A549 (cell line): ENCODE results near the gene SH3PXD2A. TPM values are rescaled to one million over a fixed set of nuclear protein-coding genes. Genes with fewer than 3 reads are reported as not detected.
"Not testable (repeated sequence)": the region's sequence is repeated elsewhere in the genome, so short reads cannot be mapped to it uniquely, and the experiment has no call there.

ENCODE experiments used
- ATAC-seq, 2 experiments: fragments of 200-7000 bp in 1 of 2; fragments of >200 bp in 1 of 2; cut with Nextera tagmentation in 1 of 2; cut with Tn5 transposase in 1 of 2; 3 replicates each; pipeline versions ENCODE4 v1.8.0 to v1.9.1; 2018 to 2020; ENCODE audit warnings: mild to moderate bottlenecking in 1 of 2, moderate library complexity in 1 of 2
- CTCF ChIA-PET: fragments of 300-600 bp; sonication (Branson Sonifier 250); formaldehyde crosslinking; extraction: SDS; loops from one replicate; lab custom pipeline; 2021; ENCODE audit warnings: antibody characterized with exemption, inconsistent platforms; lab: Yijun Ruan, JAX
- POLR2A ChIA-PET: fragments of 350-600 bp; formaldehyde crosslinking; extraction: SDS; loops from one replicate; lab custom pipeline; 2021; ENCODE audit warnings: antibody characterized with exemption, inconsistent platforms; lab: Yijun Ruan, JAX
- DNase-seq, 2 experiments: peaks; one replicate each; pipeline versions ENCODE4 v3.0.0 to v3.0.0-alpha.2; 2011 to 2016; ENCODE audit warnings: low read depth in 1 of 2, low spot score in 1 of 2
- FAIRE-seq: peaks from 2 replicates; lab custom pipeline; 2011; peaks lifted over from hg19 to GRCh38; lab: Jason Lieb, UNC
- H3K27ac ChIP-seq, 2 experiments: fragments of >200 bp; sonication (Bioruptor Twin); formaldehyde crosslinking; 3 replicates each; pipeline ENCODE4 v1.5.1; 2016 to 2017
- H3K4me1 ChIP-seq: fragments of >200 bp; sonication (Bioruptor Twin); formaldehyde crosslinking; 3 replicates; pipeline ENCODE4 v1.6.1; 2016
- H3K4me2 ChIP-seq: fragments of >200 bp; sonication (Bioruptor Twin); formaldehyde crosslinking; 3 replicates; pipeline ENCODE4 v1.6.1; 2016
- H3K4me3 ChIP-seq: fragments of >200 bp; sonication (Bioruptor Twin); formaldehyde crosslinking; 3 replicates; pipeline ENCODE4 v1.5.1; 2016
- H3K9me3 ChIP-seq: fragments of >200 bp; sonication (Bioruptor Twin); formaldehyde crosslinking; 3 replicates; pipeline ENCODE4 v1.6.1; 2016
- BHLHE40 ChIP-seq: IDR thresholded peaks from 2 replicates; pipeline ENCODE4 v1.6.1; 2012; ENCODE audit warnings: low read depth, low read length, inconsistent platforms
- CBX2 ChIP-seq: fragments of 200-600 bp; sonication (generic); IDR thresholded peaks from 2 replicates; pipeline ENCODE4 v1.6.1; 2016; ENCODE audit warnings: low read depth, mild to moderate bottlenecking, borderline replicate concordance
- CBX8 ChIP-seq: fragments of 200-600 bp; sonication (generic); IDR thresholded peaks from 2 replicates; pipeline ENCODE4 v1.6.1; 2016
- CEBPB ChIP-seq, 2 experiments: fragments of >200 bp in 1 of 2; sonication (Bioruptor Twin) in 1 of 2; formaldehyde crosslinking in 1 of 2; IDR thresholded peaks; 2 replicates each; pipeline ENCODE4 v1.6.1; 2012 to 2016
- CHD2 ChIP-seq: fragments of 150-350 bp; IDR thresholded peaks from 2 replicates; pipeline ENCODE4 v1.6.1; 2014; ENCODE audit warnings: low read length; ENCODE audit not compliant: partially characterized antibody
- EHF ChIP-seq: fragments of 250-450 bp; sonication (Bioruptor Pico); IDR thresholded peaks from 2 replicates; pipeline ENCODE4 v1.5.0; 2020; ENCODE audit warnings: mild to moderate bottlenecking
- EHMT2 ChIP-seq: fragments of 200-600 bp; sonication (generic); IDR thresholded peaks from 2 replicates; pipeline ENCODE4 v1.6.1; 2016; ENCODE audit warnings: antibody characterized with exemption, low read depth, mild to moderate bottlenecking, moderate library complexity
- ESRRA ChIP-seq: fragments of 150-350 bp; IDR thresholded peaks from 2 replicates; pipeline ENCODE4 v1.6.1; 2014; ENCODE audit warnings: mild to moderate bottlenecking, low read length, borderline replicate concordance
- FOSB ChIP-seq: fragments of 250-450 bp; sonication (Bioruptor Pico); IDR thresholded peaks from 2 replicates; pipeline ENCODE4 v1.5.0; 2020; ENCODE audit warnings: mild to moderate bottlenecking, moderate library complexity
- JUN ChIP-seq, 2 experiments: fragments of >200 bp; sonication (Bioruptor Twin); formaldehyde crosslinking; IDR thresholded peaks; 2 replicates in 1 of 2; 3 replicates in 1 of 2; pipeline ENCODE4 v1.6.1; 2016 to 2017
- JUNB ChIP-seq: fragments of >200 bp; sonication (Bioruptor Twin); formaldehyde crosslinking; IDR thresholded peaks from 2 replicates; pipeline ENCODE4 v1.6.1; 2016
- KDM5A ChIP-seq: fragments of 200-600 bp; sonication (generic); IDR thresholded peaks from 2 replicates; pipeline ENCODE4 v1.6.1; 2016; ENCODE audit warnings: antibody characterized with exemption, mild to moderate bottlenecking
- MAFK ChIP-seq: fragments of 450-650 bp; IDR thresholded peaks from 2 replicates; pipeline ENCODE4 v1.6.1; 2014; ENCODE audit not compliant: partially characterized antibody
- POLR2A ChIP-seq: IDR thresholded peaks from 2 replicates; pipeline ENCODE4 v1.6.1; 2012; ENCODE audit warnings: mild to moderate bottlenecking, low read length
- RCOR1 ChIP-seq: fragments of 150-350 bp; IDR thresholded peaks from 2 replicates; pipeline ENCODE4 v1.6.1; 2014; ENCODE audit warnings: antibody characterized with exemption, low read length, low read depth
- RNF2 ChIP-seq: fragments of 200-600 bp; sonication (generic); IDR thresholded peaks from 2 replicates; pipeline ENCODE4 v1.6.1; 2016; ENCODE audit warnings: low read depth, mild to moderate bottlenecking, antibody characterized with exemption, moderate library complexity, borderline replicate concordance
- SMC3 ChIP-seq: fragments of >200 bp; sonication (Bioruptor Twin); formaldehyde crosslinking; IDR thresholded peaks from 3 replicates; pipeline ENCODE4 v1.6.1; 2018; ENCODE audit warnings: inconsistent platforms
- ZC3H11A ChIP-seq: fragments of 450-650 bp; IDR thresholded peaks from 2 replicates; pipeline ENCODE4 v1.6.1; 2014; ENCODE audit warnings: antibody characterized with exemption, mild to moderate bottlenecking
- WGBS: methylation state at CpG from one replicate; pipeline ENCODE4 v1.1.6; 2017; ENCODE audit errors: missing lambda C conversion rate; 5-methylcytosine and 5-hydroxymethylcytosine counted together
- polyA plus RNA-seq, 4 experiments: library from polyadenylated mRNA; depleted of rRNA in 3 of 4; stranded (reverse); fragments of >200 nt; fragmentation: RNase III in 1 of 4; extraction: RNeasy Plus Mini Kit Qiagen cat#74134 plus additional on column Dnase treatment in 1 of 4; gene quantifications; 2 replicates in 3 of 4; 3 replicates in 1 of 4; pipeline ENCODE4 v1.2.3, GENCODE V29; 2011 to 2017
- TF ChIP-seq, protein P1 (sequence below): fragments of 200-600 bp; sonication (generic); IDR thresholded peaks from 2 replicates; pipeline ENCODE4 v1.6.1; 2016; ENCODE audit warnings: antibody characterized with exemption, mild to moderate bottlenecking, moderate library complexity
- TF ChIP-seq, protein P2 (sequence below): fragments of >200 bp; sonication (Bioruptor Twin); formaldehyde crosslinking; IDR thresholded peaks from 3 replicates; pipeline ENCODE4 v1.6.1; 2016
- TF ChIP-seq, protein P3 (sequence below): fragments of 150-350 bp; IDR thresholded peaks from 2 replicates; pipeline ENCODE4 v1.6.1; 2014; ENCODE audit warnings: low read depth, mild to moderate bottlenecking, low read length
- TF ChIP-seq, protein P4 (sequence below): IDR thresholded peaks from 2 replicates; pipeline ENCODE4 v1.6.1; 2012

SH3PXD2A gene
- polyA plus RNA-seq, 2 of the 4 experiments (the other 2 are of a cell fraction): 2.4 to 3.9 TPM

DNA sequence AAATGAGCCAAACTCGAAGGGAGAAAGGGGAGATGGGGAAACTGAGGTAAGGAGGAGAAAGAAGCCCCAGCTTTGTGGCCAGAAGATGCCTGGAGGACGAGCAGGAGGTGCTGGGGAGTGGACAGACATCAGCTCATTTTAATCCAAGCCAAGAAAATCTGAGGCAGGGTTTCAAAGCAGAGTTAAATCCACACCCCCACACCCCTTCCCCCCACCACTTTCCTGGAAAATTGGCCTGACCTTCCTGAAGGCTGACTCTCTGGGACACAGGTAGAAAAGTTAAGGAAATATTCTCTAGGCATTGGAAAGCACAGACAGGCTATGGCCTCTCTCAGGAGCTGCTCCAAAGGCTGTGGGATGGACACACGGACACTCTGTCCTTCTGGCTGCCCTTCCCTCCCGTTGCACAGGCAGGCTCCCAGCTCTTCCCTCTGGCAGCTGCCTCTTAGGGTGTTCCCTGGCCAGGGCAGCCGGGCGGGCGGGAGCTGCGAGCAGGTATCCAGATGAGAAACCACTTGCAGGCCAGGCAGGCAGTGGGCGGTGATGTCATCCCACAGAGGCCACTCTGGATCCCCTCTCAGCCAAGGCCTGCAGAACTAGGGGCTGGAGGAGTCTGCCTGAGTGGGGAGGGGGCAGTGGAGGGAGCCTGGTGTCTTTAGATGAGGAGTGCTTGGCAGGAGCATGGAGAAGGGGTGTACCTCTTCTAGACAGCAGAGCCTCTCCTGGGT is 190.1 kb downstream of the SH3PXD2A start:
- CTCF ChIA-PET: interaction anchor here (0.6 to 3.7 kb wide), 7 partner anchors 8 to 89 kb away, joined by 3 to 22 read pairs (median 3); no protein-coding TSS in a partner anchor
- H3K9me3 ChIP-seq: no peaks in the 10 kb centered on the region
- 65% methylated on average over 4 of the region's 9 CpGs for WGBS
- TF ChIP-seq KDM5A: no peak
- TF ChIP-seq, all 56 proteins: peak for 0
- H3K4me1 ChIP-seq: no peaks in the 10 kb centered on the region
- H3K4me2 ChIP-seq: no peak overlapping the region
- no peak overlapping the region for H3K4me3 ChIP-seq
- DNase-seq: no peak
- POLR2A ChIA-PET: no interaction called here
- no peak for ATAC-seq
- no peak for FAIRE-seq
- no peak overlapping the region for H3K27ac ChIP-seq

DNA sequence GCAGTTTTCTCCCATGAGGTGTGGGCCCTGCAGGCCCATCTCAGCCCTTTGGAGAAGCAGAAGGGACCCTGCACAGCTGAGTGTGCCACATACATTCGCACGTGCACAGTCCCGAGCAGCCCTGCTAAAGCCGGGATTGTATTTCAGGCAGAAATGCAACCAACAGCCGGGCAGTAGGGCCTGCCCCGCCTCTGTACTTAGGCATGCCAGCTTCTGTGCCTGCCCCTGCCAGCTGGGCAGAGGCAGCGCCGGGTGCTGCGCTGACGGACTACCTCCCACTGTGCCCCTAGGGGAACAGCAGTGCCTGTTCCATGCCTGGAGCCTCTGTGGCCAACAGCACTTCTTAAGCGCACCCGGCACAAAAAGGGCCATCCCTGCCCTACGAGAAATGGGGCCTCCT is 191.6 kb downstream of the SH3PXD2A start:
- CTCF ChIA-PET: interaction anchor here (1.0 kb wide), 1 partner anchor 22 kb away, joined by 3 read pairs; no protein-coding TSS in a partner anchor
- TF ChIP-seq EHF (CRISPR knock-in tag): no peak
- no peak for DNase-seq
- H3K4me2 ChIP-seq: no peak overlapping the region
- no peak overlapping the region for H3K4me3 ChIP-seq
- ATAC-seq: no peak
- H3K9me3 ChIP-seq: no peaks in the 10 kb centered on the region
- FAIRE-seq: no peak
- 82% methylated on average over 12 of the region's 13 CpGs for WGBS
- H3K4me1 ChIP-seq: no peaks in the 10 kb centered on the region
- no peak overlapping the region for H3K27ac ChIP-seq
- POLR2A ChIA-PET: no interaction called here

DNA sequence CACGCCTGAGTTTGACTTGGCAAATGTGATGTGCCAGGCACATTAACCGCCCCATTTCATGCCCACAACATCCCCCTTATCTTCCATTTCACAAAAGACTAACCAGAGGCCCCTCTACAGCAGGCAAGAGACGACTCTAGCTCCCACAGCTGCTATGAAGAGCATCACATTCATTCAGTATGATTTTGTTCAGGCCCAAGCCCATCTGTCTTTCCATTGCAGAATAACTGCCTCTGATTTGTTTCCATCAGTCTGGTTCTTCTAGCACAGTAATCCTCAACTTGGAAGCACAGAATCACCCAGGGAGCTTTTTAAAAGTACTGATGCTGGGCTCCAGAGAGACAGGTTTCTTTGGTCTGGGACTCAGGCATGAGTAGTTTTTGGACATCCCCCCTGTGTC is 192.1 kb downstream of the SH3PXD2A start:
- CTCF ChIA-PET: interaction anchor here (1.0 kb wide), 1 partner anchor 23 kb away, joined by 3 read pairs; no protein-coding TSS in a partner anchor
- 78% methylated on average over 3 of the region's 3 CpGs for WGBS

DNA sequence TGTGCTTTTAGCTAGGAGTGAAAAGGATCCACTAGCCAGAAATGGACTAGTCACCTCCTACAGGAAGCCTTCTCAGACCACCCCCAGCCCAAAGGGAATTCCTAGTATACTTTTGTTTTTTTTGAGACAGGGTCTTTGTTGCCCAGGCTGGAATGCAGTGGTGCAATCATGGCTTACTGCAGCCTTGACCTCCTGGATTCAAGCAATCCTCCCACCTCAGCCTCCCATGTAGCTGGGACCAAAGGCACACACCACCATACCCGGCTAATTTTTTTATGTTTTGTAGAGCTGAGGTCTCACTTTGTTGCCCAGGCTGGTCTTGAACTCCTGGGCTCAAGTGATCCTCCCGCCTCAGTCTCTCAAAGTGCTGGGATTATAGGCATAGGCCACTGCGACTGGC is 192.7 kb downstream of the SH3PXD2A start:
- 98% methylated on average over 3 of the region's 3 CpGs for WGBS
- H3K4me2 ChIP-seq, H3K4me3 ChIP-seq, DNase-seq, POLR2A ChIA-PET, ATAC-seq, H3K27ac ChIP-seq, H3K4me1 ChIP-seq, FAIRE-seq, H3K9me3 ChIP-seq: not testable (repeated sequence)
- CTCF ChIA-PET: interaction anchor here (1.0 kb wide), 1 partner anchor 23 kb away, joined by 3 read pairs; no protein-coding TSS in a partner anchor

More for the DNA sequence above, 192.1 kb downstream of the SH3PXD2A start:
- H3K4me1 ChIP-seq: no peaks in the 10 kb centered on the region
- FAIRE-seq (no peak), DNase-seq (no peak), ATAC-seq (no peak)
- no peaks in the 10 kb centered on the region for H3K9me3 ChIP-seq
- no peak overlapping the region for H3K27ac ChIP-seq
- no peak overlapping the region for H3K4me3 ChIP-seq
- TF ChIP-seq RNF2 (no peak), CBX2 (no peak), RCOR1 (no peak), FOSB (CRISPR knock-in tag) (no peak), CBX8 (no peak), JUN (IDR thresholded peaks at IDR 0.05) (no peak), ESRRA (no peak), JUNB (no peak), ZC3H11A (no peak), EHMT2 (no peak), CEBPB (IDR thresholded peaks at IDR 0.05) (no peak), BHLHE40 (no peak), CHD2 (no peak), SMC3 (no peak), POLR2A (no peak), MAFK (no peak)
- TF ChIP-seq, protein P1, sequence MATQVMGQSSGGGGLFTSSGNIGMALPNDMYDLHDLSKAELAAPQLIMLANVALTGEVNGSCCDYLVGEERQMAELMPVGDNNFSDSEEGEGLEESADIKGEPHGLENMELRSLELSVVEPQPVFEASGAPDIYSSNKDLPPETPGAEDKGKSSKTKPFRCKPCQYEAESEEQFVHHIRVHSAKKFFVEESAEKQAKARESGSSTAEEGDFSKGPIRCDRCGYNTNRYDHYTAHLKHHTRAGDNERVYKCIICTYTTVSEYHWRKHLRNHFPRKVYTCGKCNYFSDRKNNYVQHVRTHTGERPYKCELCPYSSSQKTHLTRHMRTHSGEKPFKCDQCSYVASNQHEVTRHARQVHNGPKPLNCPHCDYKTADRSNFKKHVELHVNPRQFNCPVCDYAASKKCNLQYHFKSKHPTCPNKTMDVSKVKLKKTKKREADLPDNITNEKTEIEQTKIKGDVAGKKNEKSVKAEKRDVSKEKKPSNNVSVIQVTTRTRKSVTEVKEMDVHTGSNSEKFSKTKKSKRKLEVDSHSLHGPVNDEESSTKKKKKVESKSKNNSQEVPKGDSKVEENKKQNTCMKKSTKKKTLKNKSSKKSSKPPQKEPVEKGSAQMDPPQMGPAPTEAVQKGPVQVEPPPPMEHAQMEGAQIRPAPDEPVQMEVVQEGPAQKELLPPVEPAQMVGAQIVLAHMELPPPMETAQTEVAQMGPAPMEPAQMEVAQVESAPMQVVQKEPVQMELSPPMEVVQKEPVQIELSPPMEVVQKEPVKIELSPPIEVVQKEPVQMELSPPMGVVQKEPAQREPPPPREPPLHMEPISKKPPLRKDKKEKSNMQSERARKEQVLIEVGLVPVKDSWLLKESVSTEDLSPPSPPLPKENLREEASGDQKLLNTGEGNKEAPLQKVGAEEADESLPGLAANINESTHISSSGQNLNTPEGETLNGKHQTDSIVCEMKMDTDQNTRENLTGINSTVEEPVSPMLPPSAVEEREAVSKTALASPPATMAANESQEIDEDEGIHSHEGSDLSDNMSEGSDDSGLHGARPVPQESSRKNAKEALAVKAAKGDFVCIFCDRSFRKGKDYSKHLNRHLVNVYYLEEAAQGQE: no peak
- TF ChIP-seq, protein P2, sequence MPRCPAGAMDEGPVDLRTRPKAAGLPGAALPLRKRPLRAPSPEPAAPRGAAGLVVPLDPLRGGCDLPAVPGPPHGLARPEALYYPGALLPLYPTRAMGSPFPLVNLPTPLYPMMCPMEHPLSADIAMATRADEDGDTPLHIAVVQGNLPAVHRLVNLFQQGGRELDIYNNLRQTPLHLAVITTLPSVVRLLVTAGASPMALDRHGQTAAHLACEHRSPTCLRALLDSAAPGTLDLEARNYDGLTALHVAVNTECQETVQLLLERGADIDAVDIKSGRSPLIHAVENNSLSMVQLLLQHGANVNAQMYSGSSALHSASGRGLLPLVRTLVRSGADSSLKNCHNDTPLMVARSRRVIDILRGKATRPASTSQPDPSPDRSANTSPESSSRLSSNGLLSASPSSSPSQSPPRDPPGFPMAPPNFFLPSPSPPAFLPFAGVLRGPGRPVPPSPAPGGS: no peak
- TF ChIP-seq, protein P3, sequence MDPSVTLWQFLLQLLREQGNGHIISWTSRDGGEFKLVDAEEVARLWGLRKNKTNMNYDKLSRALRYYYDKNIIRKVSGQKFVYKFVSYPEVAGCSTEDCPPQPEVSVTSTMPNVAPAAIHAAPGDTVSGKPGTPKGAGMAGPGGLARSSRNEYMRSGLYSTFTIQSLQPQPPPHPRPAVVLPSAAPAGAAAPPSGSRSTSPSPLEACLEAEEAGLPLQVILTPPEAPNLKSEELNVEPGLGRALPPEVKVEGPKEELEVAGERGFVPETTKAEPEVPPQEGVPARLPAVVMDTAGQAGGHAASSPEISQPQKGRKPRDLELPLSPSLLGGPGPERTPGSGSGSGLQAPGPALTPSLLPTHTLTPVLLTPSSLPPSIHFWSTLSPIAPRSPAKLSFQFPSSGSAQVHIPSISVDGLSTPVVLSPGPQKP: no peak
- TF ChIP-seq, protein P4, sequence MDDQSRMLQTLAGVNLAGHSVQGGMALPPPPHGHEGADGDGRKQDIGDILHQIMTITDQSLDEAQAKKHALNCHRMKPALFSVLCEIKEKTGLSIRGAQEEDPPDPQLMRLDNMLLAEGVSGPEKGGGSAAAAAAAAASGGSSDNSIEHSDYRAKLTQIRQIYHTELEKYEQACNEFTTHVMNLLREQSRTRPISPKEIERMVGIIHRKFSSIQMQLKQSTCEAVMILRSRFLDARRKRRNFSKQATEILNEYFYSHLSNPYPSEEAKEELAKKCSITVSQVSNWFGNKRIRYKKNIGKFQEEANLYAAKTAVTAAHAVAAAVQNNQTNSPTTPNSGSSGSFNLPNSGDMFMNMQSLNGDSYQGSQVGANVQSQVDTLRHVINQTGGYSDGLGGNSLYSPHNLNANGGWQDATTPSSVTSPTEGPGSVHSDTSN: no peak
- H3K4me2 ChIP-seq: no peak overlapping the region
- POLR2A ChIA-PET: no interaction called here
